NCI-H2227 (cell line): ENCODE results near the gene HIKESHI.
"Not testable (repeated sequence)": the region's sequence is repeated elsewhere in the genome, so short reads cannot be mapped to it uniquely, and the experiment has no call there.

Experiments
- DNase-seq: peaks from one replicate; lab custom pipeline; 2025; ENCODE audit not compliant: unreplicated experiment; lab: John Stamatoyannopoulos, UW

Gene HIKESHI

GRCh38 chr11:86292912-86293616 is 9.0 kb upstream of the HIKESHI start:
- no peak for DNase-seq

DNA sequence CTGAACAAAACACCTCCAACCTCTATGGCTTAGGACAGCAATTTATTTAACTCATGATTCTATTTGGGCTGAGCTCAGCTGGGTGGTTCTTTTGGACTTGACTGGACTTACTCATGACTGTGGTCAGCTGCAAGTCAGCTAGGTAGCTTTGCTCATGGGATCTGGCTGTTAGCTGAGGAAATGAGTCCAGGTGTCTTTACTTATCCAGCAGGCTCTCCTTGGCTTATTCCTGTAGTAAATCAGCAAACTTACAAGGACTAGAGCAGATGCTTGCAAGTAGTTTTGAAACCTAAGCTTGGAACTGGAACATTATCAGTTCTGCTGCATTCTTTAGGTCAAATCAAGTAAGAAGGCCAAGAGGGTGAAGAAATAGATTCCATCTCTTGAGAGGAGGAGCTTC is 8.0 kb upstream of the HIKESHI start:
- DNase-seq: no peak

- no peak for DNase-seq
Measured at GRCh38 chr11:86301742-86302091, 323 bp upstream of the HIKESHI start.

DNA sequence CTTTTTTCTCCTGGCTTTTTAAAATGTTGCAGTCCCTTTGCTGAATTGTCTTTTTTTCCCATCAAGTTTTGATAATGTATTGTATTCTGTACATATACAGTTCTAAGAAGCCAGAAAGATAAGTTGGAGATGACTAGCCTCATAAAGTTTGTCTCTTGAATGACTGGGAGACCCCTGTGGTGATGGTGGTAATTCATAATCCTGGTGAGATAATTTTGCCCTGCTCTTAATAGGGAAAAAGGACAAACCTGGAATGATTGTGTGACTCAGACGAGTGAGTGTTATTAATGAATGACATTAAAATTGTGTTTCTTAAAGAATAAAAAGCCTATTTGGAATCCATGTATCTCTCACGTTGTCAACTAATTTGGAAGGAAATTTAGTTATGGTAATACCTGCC is 1.2 kb downstream of the HIKESHI start:
- DNase-seq: no peak

- DNase-seq: not testable (repeated sequence)
Measured at GRCh38 chr11:86308710-86309109, 6.7 kb downstream of the HIKESHI start.

DNA sequence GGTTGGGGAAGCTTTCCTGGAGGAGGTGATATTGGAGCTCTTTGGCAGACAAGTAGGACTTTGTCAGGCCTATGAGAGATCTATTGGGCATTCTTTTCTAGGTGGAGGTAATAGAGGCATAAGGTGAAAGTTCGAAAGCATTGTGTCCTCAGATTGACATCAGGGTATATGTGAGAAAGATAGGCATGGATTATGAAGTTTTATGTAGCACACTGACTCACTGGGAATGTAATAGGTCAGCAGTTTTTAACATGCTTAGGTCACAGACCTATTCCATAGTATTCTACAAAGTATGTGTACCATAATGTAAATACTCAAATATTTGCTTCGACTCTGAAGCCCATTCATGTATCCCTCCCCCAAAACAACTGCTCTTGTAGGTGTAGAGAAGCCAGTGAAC is 11.8 kb downstream of the HIKESHI start:
- no peak for DNase-seq

- no peak for DNase-seq
Measured at GRCh38 chr11:86314636-86315035, 12.6 kb downstream of the HIKESHI start.

GRCh38 chr11:86335131-86335767 is 33.2 kb downstream of the HIKESHI start:
- DNase-seq: no peak

- no peak for DNase-seq
Measured at GRCh38 chr11:86337227-86337626, 35.2 kb downstream of the HIKESHI start.

GRCh38 chr11:86341382-86341781 is 39.3 kb downstream of the HIKESHI start:
- no peak for DNase-seq

- no peak for DNase-seq
Measured at GRCh38 chr11:86346513-86346912, 44.5 kb downstream of the HIKESHI start.

DNA sequence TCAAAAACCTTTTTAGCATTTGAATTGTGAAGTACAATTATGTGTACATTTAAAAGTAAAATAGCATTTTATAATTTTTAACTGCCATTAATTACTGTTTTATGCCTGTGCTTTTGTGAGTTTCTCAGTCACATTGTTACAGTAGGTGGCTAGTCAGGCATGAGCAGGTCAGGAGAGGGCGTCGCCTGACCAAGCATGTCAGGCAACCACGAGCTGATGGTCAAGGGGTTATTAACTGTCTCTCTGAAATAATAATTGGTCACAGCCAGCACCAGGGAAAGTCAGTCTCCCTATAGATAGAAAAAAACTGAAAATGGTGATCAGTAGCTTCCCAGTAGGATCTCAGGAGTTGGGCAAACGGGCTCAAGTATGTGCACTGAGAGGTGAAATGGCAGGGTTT is 53.2 kb downstream of the HIKESHI start:
- DNase-seq: no peak

GRCh38 chr11:86357412-86357811 is 55.4 kb downstream of the HIKESHI start:
- not testable (repeated sequence) for DNase-seq

- DNase-seq: no peak
Measured at GRCh38 chr11:86358720-86359119, 56.7 kb downstream of the HIKESHI start.

GRCh38 chr11:86360775-86361395 is 58.8 kb downstream of the HIKESHI start:
- peak; percentile 3 for DNase-seq

- no peak for DNase-seq
Measured at GRCh38 chr11:86363424-86363823, 61.4 kb downstream of the HIKESHI start.

DNA sequence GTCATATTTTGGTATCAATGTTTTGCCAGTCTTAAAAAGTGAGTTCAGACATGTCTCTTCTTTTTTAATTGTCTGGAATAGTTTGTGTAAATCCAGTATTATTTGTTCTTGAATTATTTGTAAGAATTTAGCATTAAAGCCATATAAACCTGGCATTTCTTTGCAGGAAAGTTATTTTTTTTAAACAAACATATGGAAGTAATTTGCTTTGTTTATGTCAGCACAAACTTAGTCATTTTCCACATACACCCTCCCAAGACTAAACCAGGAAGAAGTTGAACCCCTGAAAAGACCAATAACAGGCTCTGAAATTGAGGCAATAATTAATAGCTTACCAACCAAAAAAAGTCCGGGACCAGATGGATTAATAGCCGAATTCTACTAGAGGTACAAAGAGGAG is 63.5 kb downstream of the HIKESHI start:
- DNase-seq: no peak

DNA sequence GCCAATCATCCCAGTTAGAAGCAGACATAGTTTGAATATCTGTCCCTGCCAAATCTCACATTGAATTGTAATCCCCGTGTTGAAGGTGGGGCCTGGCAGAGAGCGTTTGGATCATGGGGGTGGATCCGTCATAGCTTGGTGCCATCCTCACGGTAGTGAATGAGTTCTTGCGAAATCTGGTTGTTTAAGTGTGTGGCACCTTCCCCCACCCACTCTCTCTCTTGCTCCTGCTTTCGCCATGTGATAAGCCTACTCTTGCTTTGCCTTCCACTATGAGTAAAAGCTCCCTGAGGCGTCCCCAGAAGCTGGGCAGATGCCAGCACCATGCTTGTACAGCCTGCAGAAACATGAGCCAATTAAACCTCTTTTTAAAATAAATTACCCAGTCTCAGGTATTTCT is 67.6 kb downstream of the HIKESHI start:
- DNase-seq: no peak

DNA sequence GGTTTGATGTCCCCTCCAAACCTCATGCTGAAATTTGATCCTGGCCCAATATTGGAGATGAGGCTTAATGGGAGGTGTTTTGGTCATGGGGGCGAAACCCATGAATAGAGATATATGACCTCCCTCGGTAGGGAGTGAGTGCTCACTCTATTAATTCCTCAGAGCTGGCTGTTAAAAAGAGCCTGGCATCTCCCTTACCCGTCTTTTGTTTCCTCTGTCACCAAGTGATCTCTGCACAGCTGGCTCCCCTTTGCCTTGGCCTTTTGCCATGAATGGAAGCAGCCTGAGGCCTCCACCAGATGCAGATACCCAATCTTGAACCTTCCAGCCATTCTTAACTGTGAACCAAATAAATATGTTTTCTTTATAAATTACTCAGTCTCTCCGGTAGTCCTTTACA is 68.1 kb downstream of the HIKESHI start:
- DNase-seq: no peak

DNA sequence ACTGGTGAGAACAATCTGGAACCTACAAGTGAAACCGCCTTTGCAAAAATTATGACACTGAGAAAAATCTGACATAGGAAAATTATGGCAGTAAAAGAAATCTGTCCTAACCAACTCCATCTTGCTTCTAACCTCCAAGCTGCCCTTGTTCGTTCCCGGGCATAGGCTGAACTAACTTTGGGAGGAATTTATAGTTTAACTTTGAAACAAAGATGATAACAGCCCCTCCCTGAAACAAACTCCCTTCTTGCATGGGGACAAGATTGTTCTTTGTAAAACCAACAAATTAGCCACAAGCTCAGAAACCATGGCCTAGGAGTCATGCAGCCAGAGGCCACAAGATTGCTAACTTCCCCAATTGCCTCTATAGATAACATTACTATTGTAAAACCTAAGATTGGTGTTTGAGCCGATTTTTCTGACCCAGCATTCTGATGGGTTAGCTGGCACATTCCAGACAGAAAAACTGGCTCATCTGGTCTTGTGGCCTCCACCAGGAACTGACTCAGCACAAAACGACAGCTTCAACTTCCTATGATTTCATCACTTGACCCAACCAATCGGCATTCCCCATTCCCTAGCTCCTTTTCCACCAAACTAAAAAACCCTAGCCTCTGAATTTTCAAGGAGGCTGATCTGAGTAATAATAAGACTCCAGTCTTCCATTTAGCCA is 69.0 kb downstream of the HIKESHI start:
- DNase-seq: no peak

- no peak for DNase-seq
Measured at GRCh38 chr11:86372041-86372440, 70.0 kb downstream of the HIKESHI start.

GRCh38 chr11:86372586-86372985 is 70.5 kb downstream of the HIKESHI start:
- no peak for DNase-seq
